ENCODE results near the gene METTL25B. TPM values are rescaled to one million over a fixed set of nuclear protein-coding genes. Genes with fewer than 3 reads are reported as not detected.
A peak's percentile ranks its signal among the peaks of the same experiment; 100 is the strongest.

The METTL25B gene
- total and polyA plus RNA-seq, 4 donors: 6.9 to 13.5 (median 11.5) TPM

DNA sequence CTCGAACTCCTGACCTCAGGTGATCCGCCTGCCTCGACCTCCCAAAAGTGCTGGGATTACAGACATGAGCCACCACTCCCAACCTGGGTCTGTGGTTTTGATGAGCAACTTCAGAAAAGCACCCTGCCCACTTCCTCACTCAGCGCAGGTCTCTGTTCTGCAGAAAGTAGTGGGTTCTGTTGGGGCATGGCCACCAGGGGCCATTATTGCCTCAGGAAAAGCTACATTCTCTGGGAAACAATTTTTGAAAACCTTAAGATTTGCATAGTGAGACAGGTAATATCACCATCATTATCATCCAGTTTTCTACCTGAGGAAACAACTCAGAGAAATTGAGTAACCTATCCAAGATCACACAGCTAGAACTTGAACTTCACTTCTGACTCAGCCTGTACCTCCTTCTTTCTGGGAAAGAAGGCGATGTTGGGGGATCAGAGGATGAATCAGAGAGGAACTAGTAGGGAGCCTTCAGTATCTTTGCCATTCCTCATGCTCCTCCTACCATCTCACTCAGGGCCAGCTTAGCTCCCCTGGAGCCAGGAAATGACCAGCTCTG, 44.0 kb upstream of the METTL25B start (continued):
- TF ChIP-seq, protein P1, sequence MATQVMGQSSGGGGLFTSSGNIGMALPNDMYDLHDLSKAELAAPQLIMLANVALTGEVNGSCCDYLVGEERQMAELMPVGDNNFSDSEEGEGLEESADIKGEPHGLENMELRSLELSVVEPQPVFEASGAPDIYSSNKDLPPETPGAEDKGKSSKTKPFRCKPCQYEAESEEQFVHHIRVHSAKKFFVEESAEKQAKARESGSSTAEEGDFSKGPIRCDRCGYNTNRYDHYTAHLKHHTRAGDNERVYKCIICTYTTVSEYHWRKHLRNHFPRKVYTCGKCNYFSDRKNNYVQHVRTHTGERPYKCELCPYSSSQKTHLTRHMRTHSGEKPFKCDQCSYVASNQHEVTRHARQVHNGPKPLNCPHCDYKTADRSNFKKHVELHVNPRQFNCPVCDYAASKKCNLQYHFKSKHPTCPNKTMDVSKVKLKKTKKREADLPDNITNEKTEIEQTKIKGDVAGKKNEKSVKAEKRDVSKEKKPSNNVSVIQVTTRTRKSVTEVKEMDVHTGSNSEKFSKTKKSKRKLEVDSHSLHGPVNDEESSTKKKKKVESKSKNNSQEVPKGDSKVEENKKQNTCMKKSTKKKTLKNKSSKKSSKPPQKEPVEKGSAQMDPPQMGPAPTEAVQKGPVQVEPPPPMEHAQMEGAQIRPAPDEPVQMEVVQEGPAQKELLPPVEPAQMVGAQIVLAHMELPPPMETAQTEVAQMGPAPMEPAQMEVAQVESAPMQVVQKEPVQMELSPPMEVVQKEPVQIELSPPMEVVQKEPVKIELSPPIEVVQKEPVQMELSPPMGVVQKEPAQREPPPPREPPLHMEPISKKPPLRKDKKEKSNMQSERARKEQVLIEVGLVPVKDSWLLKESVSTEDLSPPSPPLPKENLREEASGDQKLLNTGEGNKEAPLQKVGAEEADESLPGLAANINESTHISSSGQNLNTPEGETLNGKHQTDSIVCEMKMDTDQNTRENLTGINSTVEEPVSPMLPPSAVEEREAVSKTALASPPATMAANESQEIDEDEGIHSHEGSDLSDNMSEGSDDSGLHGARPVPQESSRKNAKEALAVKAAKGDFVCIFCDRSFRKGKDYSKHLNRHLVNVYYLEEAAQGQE (IDR thresholded peaks at IDR 0.05): no peak
- TF ChIP-seq HNF4A (conservative IDR thresholded peaks at IDR 0.05): no peak
- TF ChIP-seq, protein P2, sequence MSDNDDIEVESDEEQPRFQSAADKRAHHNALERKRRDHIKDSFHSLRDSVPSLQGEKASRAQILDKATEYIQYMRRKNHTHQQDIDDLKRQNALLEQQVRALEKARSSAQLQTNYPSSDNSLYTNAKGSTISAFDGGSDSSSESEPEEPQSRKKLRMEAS (IDR thresholded peaks at IDR 0.05): no peak
- TF ChIP-seq, protein P3, sequence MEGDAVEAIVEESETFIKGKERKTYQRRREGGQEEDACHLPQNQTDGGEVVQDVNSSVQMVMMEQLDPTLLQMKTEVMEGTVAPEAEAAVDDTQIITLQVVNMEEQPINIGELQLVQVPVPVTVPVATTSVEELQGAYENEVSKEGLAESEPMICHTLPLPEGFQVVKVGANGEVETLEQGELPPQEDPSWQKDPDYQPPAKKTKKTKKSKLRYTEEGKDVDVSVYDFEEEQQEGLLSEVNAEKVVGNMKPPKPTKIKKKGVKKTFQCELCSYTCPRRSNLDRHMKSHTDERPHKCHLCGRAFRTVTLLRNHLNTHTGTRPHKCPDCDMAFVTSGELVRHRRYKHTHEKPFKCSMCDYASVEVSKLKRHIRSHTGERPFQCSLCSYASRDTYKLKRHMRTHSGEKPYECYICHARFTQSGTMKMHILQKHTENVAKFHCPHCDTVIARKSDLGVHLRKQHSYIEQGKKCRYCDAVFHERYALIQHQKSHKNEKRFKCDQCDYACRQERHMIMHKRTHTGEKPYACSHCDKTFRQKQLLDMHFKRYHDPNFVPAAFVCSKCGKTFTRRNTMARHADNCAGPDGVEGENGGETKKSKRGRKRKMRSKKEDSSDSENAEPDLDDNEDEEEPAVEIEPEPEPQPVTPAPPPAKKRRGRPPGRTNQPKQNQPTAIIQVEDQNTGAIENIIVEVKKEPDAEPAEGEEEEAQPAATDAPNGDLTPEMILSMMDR (IDR thresholded peaks at IDR 0.05; ENCODE audit: low read depth, low read length, missing input control): no peak
- TF ChIP-seq JUND (IDR thresholded peaks at IDR 0.05): no peak
- TF ChIP-seq, protein P4, sequence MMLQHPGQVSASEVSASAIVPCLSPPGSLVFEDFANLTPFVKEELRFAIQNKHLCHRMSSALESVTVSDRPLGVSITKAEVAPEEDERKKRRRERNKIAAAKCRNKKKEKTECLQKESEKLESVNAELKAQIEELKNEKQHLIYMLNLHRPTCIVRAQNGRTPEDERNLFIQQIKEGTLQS (IDR thresholded peaks at IDR 0.05): no peak
- TF ChIP-seq NR2F2 (IDR thresholded peaks at IDR 0.05): no peak

DNA sequence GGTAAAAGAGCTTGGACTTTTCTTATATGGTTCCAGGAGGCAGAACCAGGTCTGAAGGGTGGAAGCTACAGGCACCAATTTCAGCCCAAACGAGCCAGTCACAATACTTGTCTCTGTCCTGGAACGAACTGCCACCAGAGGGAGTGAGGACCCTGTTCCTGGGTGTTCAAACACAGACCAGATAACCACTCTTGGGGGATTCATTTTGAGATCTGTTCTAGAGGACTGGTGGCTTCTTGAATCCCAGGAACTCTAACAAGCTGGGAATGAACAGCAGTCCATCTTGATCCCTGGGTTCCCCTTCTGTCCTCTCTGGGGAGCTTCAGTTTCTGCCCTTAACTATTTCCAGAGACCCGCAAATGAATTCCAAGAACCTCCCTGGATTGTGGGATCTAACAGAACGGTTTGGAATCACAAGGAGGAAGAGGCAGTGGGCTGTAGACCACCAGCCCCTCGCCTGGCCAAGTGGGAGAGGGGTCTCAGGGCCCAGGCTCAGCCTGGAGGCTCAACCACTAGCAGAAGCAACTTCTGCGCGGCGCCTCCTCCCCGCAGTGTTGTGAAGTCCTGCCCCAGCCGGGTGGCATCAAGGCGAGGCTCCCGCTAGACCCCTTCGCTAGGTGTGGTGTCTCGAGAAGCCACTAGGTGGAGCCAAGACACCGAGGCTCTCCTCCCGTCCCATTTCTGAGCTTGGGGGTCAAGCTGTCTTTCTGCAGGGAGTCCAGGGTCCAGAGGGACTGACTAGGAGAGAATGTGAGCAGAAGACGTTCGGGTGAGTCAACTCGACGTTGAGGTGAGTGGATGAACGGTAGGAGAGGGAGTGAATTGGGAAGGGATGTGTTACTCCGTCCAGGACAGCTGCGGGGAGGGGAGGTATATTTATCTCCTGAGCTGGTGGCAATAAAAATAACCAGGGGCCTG, 39.0 kb upstream of the METTL25B start:
- TF ChIP-seq TAF1 (conservative IDR thresholded peaks at IDR 0.05) (no peak), HNF4G (IDR thresholded peaks at IDR 0.05) (no peak), HNF4A (conservative IDR thresholded peaks at IDR 0.05) (peak in 1 of 2 donors; percentile 42), RXRA (IDR thresholded peaks at IDR 0.05) (no peak), YY1 (IDR thresholded peaks at IDR 0.05) (no peak), RAD21 (IDR thresholded peaks at IDR 0.05) (peak; percentile 90 to 95)
- TF ChIP-seq, protein P1 (IDR thresholded peaks at IDR 0.05): no peak
- TF ChIP-seq, protein P3 (IDR thresholded peaks at IDR 0.05; ENCODE audit: low read depth, low read length, missing input control): peak; percentile 89
- Histone ChIP-seq H3K36me3 (ENCODE audit: control insufficient read depth in 4 of 4, insufficient read depth in 3 of 4, low read depth in 1 of 4, low read length in 3 of 4) (no peaks in the 10 kb centered on the region), H3K4me1 (ENCODE audit: control insufficient read depth in 4 of 4, insufficient read depth in 4 of 4, low read length in 3 of 4) (peaks cover 0 to 5% (median 3%) of the 10 kb centered on the region in 4 donors), H3K27me3 (ENCODE audit: control insufficient read depth in 4 of 4, insufficient read depth in 4 of 4, low read length in 3 of 4) (peaks cover 0 to 2% (median under 1%) of the 10 kb centered on the region in 4 donors), H3K27ac (ENCODE audit: low read depth in 1 of 2, low read length in 2 of 2) (no peak overlapping the region), H3K9ac (ENCODE audit: low read depth in 1 of 2, low read length in 2 of 2) (no peak overlapping the region), H3K4me3 (ENCODE audit: low read depth in 1 of 3, low read length in 3 of 3) (no peak overlapping the region), H3K9me3 (ENCODE audit: control insufficient read depth in 4 of 4, low read length in 3 of 4) (no peaks in the 10 kb centered on the region)
- peak; percentile 72 for DNase-seq (ENCODE audit: low spot score)
- WGBS: 2% methylated on average over 23 of the region's 23 CpGs

All from liver (tissue), 9 donors.